Stimulated activated naive CD4-positive, alpha-beta T cell treated with Interleukin-2 at 50 U/mL for 16 hours (primary cell): Measurements from ENCODE around the gene WASF2.
A peak's percentile ranks its signal among the peaks of the same experiment; 100 is the strongest.
"Not testable (repeated sequence)": the region's sequence is repeated elsewhere in the genome, so short reads cannot be mapped to it uniquely, and the experiment has no call there.

Source experiments
- DNase-seq: peaks from one replicate; lab custom pipeline; 2025; lab: John Stamatoyannopoulos, UW

The WASF2 gene

GRCh38 chr1:27418326-27419185, 71.4 kb downstream of the WASF2 start:
- DNase-seq = peak; percentile 72

GRCh38 chr1:27417713-27418112, 72.3 kb downstream of the WASF2 start:
- no peak for DNase-seq

GRCh38 chr1:27416387-27417111, 73.4 kb downstream of the WASF2 start:
- peak; percentile 39 for DNase-seq

GRCh38 chr1:27414091-27414490, 75.9 kb downstream of the WASF2 start:
- DNase-seq = no peak

GRCh38 chr1:27413004-27413403, 77.0 kb downstream of the WASF2 start:
- no peak for DNase-seq

GRCh38 chr1:27412502-27412901, 77.5 kb downstream of the WASF2 start:
- no peak for DNase-seq

GRCh38 chr1:27410709-27411108, 79.3 kb downstream of the WASF2 start:
- no peak for DNase-seq

- no peak for DNase-seq
Observed at GRCh38 chr1:27409669-27410068, 80.3 kb downstream of the WASF2 start.

GRCh38 chr1:27408151-27408550, 81.8 kb downstream of the WASF2 start:
- DNase-seq = no peak

- DNase-seq = not testable (repeated sequence)
Observed at GRCh38 chr1:27406791-27407190, 83.2 kb downstream of the WASF2 start.

- DNase-seq = no peak
Observed at GRCh38 chr1:27406362-27406680, 83.6 kb downstream of the WASF2 start.

GRCh38 chr1:27405598-27406361, 84.2 kb downstream of the WASF2 start:
- not testable (repeated sequence) for DNase-seq

GRCh38 chr1:27405074-27405473, 84.9 kb downstream of the WASF2 start:
- no peak for DNase-seq

- DNase-seq = no peak
Observed at GRCh38 chr1:27403931-27404330, 86.0 kb downstream of the WASF2 start.

- DNase-seq = no peak
Observed at GRCh38 chr1:27403065-27403726, 86.8 kb downstream of the WASF2 start.

- DNase-seq = no peak
Observed at GRCh38 chr1:27402349-27402754, 87.6 kb downstream of the WASF2 start.

- DNase-seq = no peak
Observed at GRCh38 chr1:27400963-27401341, 89.0 kb downstream of the WASF2 start.

GRCh38 chr1:27400082-27400962, 89.6 kb downstream of the WASF2 start:
- no peak for DNase-seq

GRCh38 chr1:27399251-27400025, 90.5 kb downstream of the WASF2 start:
- DNase-seq = no peak

GRCh38 chr1:27398405-27399149, 91.4 kb downstream of the WASF2 start:
- no peak for DNase-seq
